Skeletal muscle tissue (tissue), 4 donors: Measurements from ENCODE around the gene CDC42EP2. TPM values are rescaled to one million over a fixed set of nuclear protein-coding genes. Genes with fewer than 3 reads are reported as not detected.
A peak's percentile ranks its signal among the peaks of the same experiment; 100 is the strongest.

Experiments used
- H3K27ac ChIP-seq: one replicate; pipeline ENCODE4 v1.7.0; 2013; ENCODE audit warnings: mild to moderate bottlenecking, low read depth, low read length, inconsistent platforms
- H3K27me3 ChIP-seq, 3 donors: one replicate each; pipeline ENCODE4 v1.7.0; 2013; ENCODE audit warnings: low read length in 3 of 3; ENCODE audit not compliant: control insufficient read depth in 3 of 3, insufficient read depth in 3 of 3
- H3K36me3 ChIP-seq, 3 donors: one replicate each; pipeline ENCODE4 v1.7.0; 2013; ENCODE audit warnings: low read length in 3 of 3; ENCODE audit not compliant: control insufficient read depth in 3 of 3, insufficient read depth in 3 of 3
- H3K4me1 ChIP-seq, 3 donors: one replicate each; pipeline ENCODE4 v1.7.0; 2013; ENCODE audit warnings: low read length in 3 of 3, mild to moderate bottlenecking in 3 of 3; ENCODE audit not compliant: control insufficient read depth in 3 of 3, insufficient read depth in 3 of 3
- H3K4me3 ChIP-seq, 3 donors: one replicate each; pipeline ENCODE4 v1.7.0; 2013; ENCODE audit warnings: low read length in 3 of 3
- H3K9ac ChIP-seq, 3 donors: one replicate each; pipeline ENCODE4 v1.7.0; 2013; ENCODE audit warnings: low read length in 3 of 3, mild to moderate bottlenecking in 3 of 3, moderate library complexity in 2 of 3, low read depth in 1 of 3
- H3K9me3 ChIP-seq, 3 donors: one replicate each; pipeline ENCODE4 v1.7.0; 2013; ENCODE audit warnings: low read length in 3 of 3; ENCODE audit not compliant: control insufficient read depth in 3 of 3
- total RNA-seq: library from RNA; depleted of rRNA; stranded (reverse); fragments of >200 nt; gene quantifications from one replicate; pipeline ENCODE4 v1.2.3, GENCODE V29; 2014
- donor health status: Osteomylitis.

Gene CDC42EP2
- total RNA-seq, 1 donor from 2014 or later = 19.3 TPM

DNA sequence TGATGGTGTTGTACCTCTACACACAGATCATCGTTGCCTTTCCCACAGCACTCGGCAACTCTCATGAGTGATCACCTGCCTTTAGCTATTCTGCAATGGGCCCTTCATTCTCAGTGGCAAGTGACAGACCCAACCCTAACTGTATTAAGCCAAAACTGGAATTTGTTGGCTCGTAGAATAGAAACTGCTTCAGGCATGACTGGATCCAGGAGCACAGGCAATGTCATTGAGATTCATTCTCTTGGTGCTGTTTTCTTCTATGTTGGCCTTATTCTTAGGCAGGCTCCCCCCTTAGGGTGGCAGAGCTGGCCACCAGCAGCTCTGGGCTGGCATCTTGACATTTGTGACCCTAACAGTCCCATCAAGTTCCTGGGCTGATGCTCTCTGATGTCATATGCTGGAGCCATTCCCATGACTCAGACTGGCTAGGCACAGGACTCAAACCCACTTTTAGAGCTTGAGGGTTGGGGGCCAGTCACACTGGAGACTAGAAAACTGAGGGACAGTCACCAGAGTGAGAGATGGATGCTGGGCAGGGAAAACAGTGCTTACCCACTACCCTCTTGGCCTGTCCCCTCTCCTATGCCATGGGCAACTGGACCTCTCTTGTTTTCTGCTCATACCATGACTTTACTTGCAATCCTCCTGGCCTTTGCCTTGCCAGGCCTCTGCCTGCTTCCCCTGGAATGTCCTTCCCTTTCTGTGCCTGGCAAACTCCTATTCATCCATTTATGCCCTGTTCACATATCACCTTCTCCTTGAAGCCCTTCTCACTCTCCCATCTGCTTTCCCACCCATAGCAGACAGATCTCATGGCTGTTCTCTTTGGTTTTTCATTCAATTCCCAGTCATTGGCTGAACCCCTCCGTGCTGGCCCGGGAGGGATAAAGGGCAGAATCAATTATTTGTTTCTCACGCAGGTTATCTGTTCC, 7.1 kb upstream of the CDC42EP2 start:
- H3K27me3 ChIP-seq = no peaks in the 10 kb centered on the region
- H3K4me1 ChIP-seq = peaks cover 22 to 31% (median 26%) of the 10 kb centered on the region in 3 donors
- no peak overlapping the region for H3K9ac ChIP-seq
- H3K36me3 ChIP-seq = no peaks in the 10 kb centered on the region
- H3K4me3 ChIP-seq = no peak overlapping the region
- peak overlapping the region; percentile 33 for H3K27ac ChIP-seq
- H3K9me3 ChIP-seq = no peaks in the 10 kb centered on the region

GRCh38 chr11:65308281-65308891, 6.3 kb upstream of the CDC42EP2 start:
- peak overlapping the region in 1 of 3 donors; percentile 33 for H3K9ac ChIP-seq
- H3K4me1 ChIP-seq = peaks cover 22 to 34% (median 28%) of the 10 kb centered on the region in 3 donors

GRCh38 chr11:65309006-65309405, 5.7 kb upstream of the CDC42EP2 start:
- Histone ChIP-seq H3K36me3 (no peaks in the 10 kb centered on the region), H3K9ac (no peak overlapping the region), H3K9me3 (no peaks in the 10 kb centered on the region), H3K4me1 (peaks cover 25 to 38% (median 34%) of the 10 kb centered on the region in 3 donors), H3K27ac (peak overlapping the region; percentile 33), H3K27me3 (no peaks in the 10 kb centered on the region), H3K4me3 (no peak overlapping the region)

More at GRCh38 chr11:65308281-65308891, 6.3 kb upstream of the CDC42EP2 start:
- Histone ChIP-seq H3K27ac (peak overlapping the region; percentile 33), H3K36me3 (no peaks in the 10 kb centered on the region), H3K4me3 (no peak overlapping the region), H3K9me3 (no peaks in the 10 kb centered on the region), H3K27me3 (no peaks in the 10 kb centered on the region)

GRCh38 chr11:65310215-65310614, 4.5 kb upstream of the CDC42EP2 start:
- H3K27ac ChIP-seq = no peak overlapping the region
- peaks cover 27 to 41% (median 40%) of the 10 kb centered on the region in 3 donors for H3K4me1 ChIP-seq
- no peaks in the 10 kb centered on the region for H3K36me3 ChIP-seq
- no peaks in the 10 kb centered on the region for H3K27me3 ChIP-seq
- peak overlapping the region in 1 of 3 donors; percentile 10 for H3K9ac ChIP-seq
- H3K9me3 ChIP-seq = no peaks in the 10 kb centered on the region
- no peak overlapping the region for H3K4me3 ChIP-seq

DNA sequence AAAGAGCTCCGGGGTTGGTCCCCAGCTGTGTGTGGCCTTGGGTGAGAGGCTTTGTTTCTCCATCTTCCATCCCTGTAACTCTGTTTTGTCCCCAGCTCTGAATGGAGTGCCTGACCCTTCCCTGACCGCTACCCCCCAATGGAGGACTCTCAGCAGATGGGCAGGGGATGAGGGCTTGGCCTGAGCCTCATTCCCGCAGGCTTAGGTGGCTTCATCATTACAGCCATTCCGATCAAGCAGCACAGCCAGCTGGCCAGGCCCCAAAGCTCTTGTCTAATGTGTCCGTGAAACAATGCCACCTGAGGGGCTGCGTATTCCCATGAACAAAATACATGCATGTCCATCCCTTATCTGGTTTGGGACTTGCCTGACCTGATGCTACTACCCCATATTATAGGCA, 3.9 kb upstream of the CDC42EP2 start:
- Histone ChIP-seq H3K27ac (no peak overlapping the region), H3K36me3 (no peaks in the 10 kb centered on the region), H3K4me3 (no peak overlapping the region), H3K27me3 (no peaks in the 10 kb centered on the region), H3K4me1 (peaks cover 29 to 46% (median 42%) of the 10 kb centered on the region in 3 donors), H3K9ac (peak overlapping the region in 1 of 3 donors; percentile 5), H3K9me3 (no peaks in the 10 kb centered on the region)

- Histone ChIP-seq H3K36me3 (no peaks in the 10 kb centered on the region), H3K27ac (no peak overlapping the region), H3K9me3 (no peaks in the 10 kb centered on the region), H3K27me3 (no peaks in the 10 kb centered on the region), H3K4me3 (no peak overlapping the region), H3K4me1 (peaks cover 34 to 51% (median 47%) of the 10 kb centered on the region in 3 donors), H3K9ac (no peak overlapping the region)
Measured at GRCh38 chr11:65311170-65311678, 3.4 kb upstream of the CDC42EP2 start.

DNA sequence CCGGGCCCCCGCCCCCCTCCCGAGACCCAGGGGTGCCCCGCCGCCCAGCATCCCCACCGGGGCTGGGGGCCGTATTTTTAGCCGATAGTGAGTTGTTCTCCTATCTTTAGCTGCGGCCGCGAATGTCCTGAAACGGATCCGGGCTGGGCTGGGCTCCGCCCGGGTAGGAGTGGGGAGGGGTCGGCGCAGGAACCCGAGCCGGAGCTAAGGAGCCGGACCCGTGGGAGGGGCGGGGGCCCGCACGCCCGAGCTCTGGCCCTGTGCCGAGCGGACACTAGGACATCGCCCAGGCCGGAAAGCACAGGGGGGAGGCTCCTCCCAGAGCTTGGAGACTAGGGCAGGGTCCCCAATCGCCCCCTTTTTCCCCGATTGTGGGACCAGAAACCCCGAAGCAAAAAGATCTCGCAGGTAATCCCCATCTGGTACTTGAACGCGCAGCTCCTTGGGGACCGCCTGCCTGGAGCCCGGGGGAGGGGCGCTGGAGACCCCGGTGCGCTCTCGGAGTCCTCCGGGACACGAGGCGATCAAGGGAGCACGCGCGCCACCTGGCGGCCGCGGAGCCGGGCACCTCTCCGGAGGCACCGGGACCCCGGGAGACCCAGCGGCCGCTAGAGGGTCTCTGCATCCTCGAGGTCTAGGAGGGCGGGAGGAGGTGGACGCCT, 669 bp downstream of the CDC42EP2 start:
- Histone ChIP-seq H3K9ac (peak overlapping the region; percentile 74 to 84 (median 77)), H3K4me1 (peaks cover 29 to 48% (median 36%) of the 10 kb centered on the region in 3 donors), H3K36me3 (peaks cover 0 to under 1% (median 0%) of the 10 kb centered on the region in 3 donors), H3K27ac (peak overlapping the region; percentile 86), H3K4me3 (peak overlapping the region; percentile 78 to 82 (median 81)), H3K9me3 (no peaks in the 10 kb centered on the region), H3K27me3 (no peaks in the 10 kb centered on the region)

GRCh38 chr11:65315866-65316226, 1.2 kb downstream of the CDC42EP2 start:
- Histone ChIP-seq H3K27ac (peak overlapping the region; percentile 86), H3K9me3 (no peaks in the 10 kb centered on the region), H3K4me3 (peak overlapping the region; percentile 78 to 82 (median 81)), H3K36me3 (peaks cover 2 to 5% (median 4%) of the 10 kb centered on the region in 3 donors), H3K4me1 (peaks cover 28 to 43% (median 35%) of the 10 kb centered on the region in 3 donors), H3K27me3 (no peaks in the 10 kb centered on the region), H3K9ac (peak overlapping the region; percentile 54 to 84 (median 77))

- Histone ChIP-seq H3K4me3 (peak overlapping the region; percentile 78 to 82 (median 81)), H3K36me3 (peaks cover 5 to 9% (median 6%) of the 10 kb centered on the region in 3 donors), H3K4me1 (peaks cover 25 to 43% (median 35%) of the 10 kb centered on the region in 3 donors), H3K27ac (peak overlapping the region; percentile 86), H3K9ac (peak overlapping the region; percentile 53 to 84 (median 54)), H3K27me3 (no peaks in the 10 kb centered on the region), H3K9me3 (no peaks in the 10 kb centered on the region)
Measured at GRCh38 chr11:65316227-65317024, 1.8 kb downstream of the CDC42EP2 start.
